MM.1S (cell line): ENCODE data around the gene RAP2C.

Source experiments
- DNase-seq: peaks from one replicate; pipeline ENCODE4 v3.0.0-alpha.2; 2015
- H2AFZ ChIP-seq: fragments of 300-600 bp; sonication (generic); 2 replicates; pipeline ENCODE4 v1.6.0; 2016; ENCODE audit warnings: antibody characterized with exemption, low read length
- H3F3A ChIP-seq: fragments of 300-600 bp; sonication (generic); 2 replicates; pipeline ENCODE4 v1.6.1; 2016; ENCODE audit warnings: mild to moderate bottlenecking, antibody characterized with exemption, low read length, moderate library complexity, mixed read lengths; ENCODE audit not compliant: insufficient read depth
- H3K27ac ChIP-seq: fragments of 300-600 bp; sonication (generic); 2 replicates; pipeline ENCODE4 v1.5.1; 2016; ENCODE audit warnings: mild to moderate bottlenecking, low read length
- H3K27me3 ChIP-seq: fragments of 300-600 bp; sonication (generic); replicated peaks from 2 replicates; pipeline ENCODE4 v1.6.0; 2016; ENCODE audit warnings: low read length; ENCODE audit not compliant: insufficient read depth
- H3K36me3 ChIP-seq: fragments of 300-600 bp; sonication (generic); replicated peaks from 2 replicates; pipeline ENCODE4 v1.6.1; 2016; ENCODE audit warnings: mild to moderate bottlenecking, low read length, mixed read lengths; ENCODE audit not compliant: insufficient read depth
- H3K4me1 ChIP-seq: fragments of 300-600 bp; sonication (generic); 2 replicates; pipeline ENCODE4 v1.6.1; 2016; ENCODE audit warnings: low read length, mixed read lengths
- H3K4me2 ChIP-seq: fragments of 300-600 bp; sonication (generic); 2 replicates; pipeline ENCODE4 v1.6.0; 2016; ENCODE audit warnings: low read depth, low read length
- H3K4me3 ChIP-seq: fragments of 300-600 bp; sonication (generic); 2 replicates; pipeline ENCODE4 v1.5.1; 2016; ENCODE audit warnings: low read length, mixed read lengths
- H3K79me2 ChIP-seq: fragments of 300-600 bp; sonication (generic); 2 replicates; pipeline ENCODE4 v1.6.1; 2016; ENCODE audit warnings: mixed run types, low read length, mixed read lengths
- H3K9ac ChIP-seq: fragments of 300-600 bp; sonication (generic); 2 replicates; pipeline ENCODE4 v1.6.1; 2016; ENCODE audit warnings: low read length, mixed read lengths
- H3K9me2 ChIP-seq: fragments of 300-600 bp; sonication (generic); replicated peaks from 2 replicates; pipeline ENCODE4 v1.6.1; 2016; ENCODE audit warnings: mild to moderate bottlenecking, low read length, mixed read lengths; ENCODE audit not compliant: insufficient read depth
- H3K9me3 ChIP-seq: fragments of 300-600 bp; sonication (generic); replicated peaks from 2 replicates; pipeline ENCODE4 v1.6.1; 2016; ENCODE audit warnings: mild to moderate bottlenecking, low read length, mixed read lengths; ENCODE audit not compliant: insufficient read depth
- H4K20me1 ChIP-seq: fragments of 300-600 bp; sonication (generic); 2 replicates; pipeline ENCODE4 v1.6.1; 2016; ENCODE audit warnings: mild to moderate bottlenecking, low read length, moderate library complexity, mixed read lengths; ENCODE audit not compliant: insufficient read depth
- CTCF ChIP-seq: fragments of 300-600 bp; sonication (generic); IDR thresholded peaks from 2 replicates; pipeline ENCODE4 v1.5.1; 2016; ENCODE audit warnings: antibody characterized with exemption, low read length, mixed read lengths
- EZH2 ChIP-seq: fragments of 300-600 bp; sonication (generic); optimal IDR thresholded peaks from 2 replicates; pipeline ENCODE3; 2017; ENCODE audit warnings: low read depth, mild to moderate bottlenecking, antibody characterized with exemption, low read length, mixed read lengths
- EZH2phosphoT487 ChIP-seq: fragments of 300-600 bp; sonication (generic); IDR thresholded peaks from 2 replicates; pipeline ENCODE4 v1.6.1; 2018; ENCODE audit warnings: antibody characterized with exemption, low read length

RAP2C gene

DNA sequence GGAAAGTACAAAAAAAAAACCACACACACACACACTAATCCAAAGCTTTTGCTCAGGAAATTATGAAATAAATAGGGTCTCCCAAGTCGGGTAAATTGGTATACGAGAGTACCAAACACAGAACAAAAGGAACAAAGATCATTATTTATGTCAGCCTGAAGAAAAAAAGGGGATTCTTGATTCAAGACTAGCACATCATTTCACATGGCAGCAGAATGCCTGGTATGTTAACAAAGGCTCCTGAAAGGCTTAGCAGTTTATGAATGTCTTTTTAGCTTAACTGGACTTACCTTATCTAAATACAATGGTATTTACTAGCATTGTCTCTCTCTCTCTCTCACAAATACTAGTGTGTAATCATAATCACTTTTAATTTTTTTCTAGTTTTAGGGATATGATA, 11.3 kb downstream of the RAP2C start:
- Histone ChIP-seq H3K79me2 (peaks cover 14% of the 10 kb centered on the region), H3F3A (no peaks in the 10 kb centered on the region), H3K9ac (no peak overlapping the region), H2AFZ (no peak overlapping the region), H3K36me3 (no peaks in the 10 kb centered on the region; the same call in none of the 2 replicates), H3K9me2 (no peaks in the 10 kb centered on the region), H3K4me3 (no peak overlapping the region), H3K4me2 (no peak overlapping the region), H3K9me3 (no peaks in the 10 kb centered on the region), H3K27me3 (no peaks in the 10 kb centered on the region), H3K4me1 (no peaks in the 10 kb centered on the region), H4K20me1 (no peaks in the 10 kb centered on the region), H3K27ac (no peak overlapping the region)
- no peak for TF ChIP-seq EZH2phosphoT487
- TF ChIP-seq CTCF: no peak
- no peak for TF ChIP-seq EZH2
- DNase-seq: no peak

DNA sequence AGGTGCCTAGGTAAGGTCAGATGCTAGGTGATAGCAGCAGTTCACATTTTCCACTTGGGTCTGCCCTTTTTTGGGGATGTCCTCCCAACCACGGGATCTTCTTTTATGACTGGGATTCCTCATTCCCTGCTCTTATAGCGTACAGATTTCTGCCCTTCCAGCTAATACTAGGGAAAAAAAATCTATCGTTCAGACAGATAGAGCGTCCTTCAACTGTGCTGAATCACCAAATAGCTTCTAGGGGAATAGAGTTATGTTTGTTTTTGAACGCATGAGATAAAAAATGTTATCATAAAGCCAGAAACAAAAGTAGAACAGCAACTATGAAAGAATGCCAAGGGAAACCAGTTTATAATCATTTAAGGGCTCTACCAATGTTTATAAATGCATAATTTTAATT, 13.0 kb downstream of the RAP2C start:
- Histone ChIP-seq H3K27me3 (no peaks in the 10 kb centered on the region), H3K4me2 (no peak overlapping the region), H2AFZ (no peak overlapping the region), H3K27ac (no peak overlapping the region), H3K9me2 (no peaks in the 10 kb centered on the region), H3K4me1 (no peaks in the 10 kb centered on the region), H3K36me3 (no peaks in the 10 kb centered on the region; the same call in none of the 2 replicates), H3K79me2 (0 out of 2 replicates have a peak, but pooled peaks cover 2% of the 10 kb centered on the region), H3F3A (no peaks in the 10 kb centered on the region), H3K9ac (no peak overlapping the region), H3K4me3 (no peak overlapping the region), H3K9me3 (no peaks in the 10 kb centered on the region), H4K20me1 (no peaks in the 10 kb centered on the region)
- DNase-seq: no peak
- TF ChIP-seq CTCF (no peak), EZH2phosphoT487 (no peak), EZH2 (no peak)

GRCh38 chrX:132204629-132205028, 14.6 kb downstream of the RAP2C start:
- Histone ChIP-seq H2AFZ (no peak overlapping the region), H3K79me2 (no peaks in the 10 kb centered on the region), H3K9me2 (no peaks in the 10 kb centered on the region), H3K9ac (no peak overlapping the region), H3K36me3 (no peaks in the 10 kb centered on the region; the same call in none of the 2 replicates), H3K27ac (no peak overlapping the region), H3F3A (no peaks in the 10 kb centered on the region), H4K20me1 (no peaks in the 10 kb centered on the region), H3K4me2 (no peak overlapping the region), H3K4me3 (no peak overlapping the region), H3K4me1 (no peaks in the 10 kb centered on the region), H3K9me3 (no peaks in the 10 kb centered on the region), H3K27me3 (no peaks in the 10 kb centered on the region)
- no peak for TF ChIP-seq EZH2phosphoT487
- no peak for TF ChIP-seq EZH2
- no peak for TF ChIP-seq CTCF
- DNase-seq: no peak
